H1 (cell line): ENCODE data around the gene SEC22C. TPM values are rescaled to one million over a fixed set of nuclear protein-coding genes. Genes with fewer than 3 reads are reported as not detected.

Experiments used
- CTCF ChIA-PET: fragments of 300-600 bp; sonication (Branson Sonifier 250); formaldehyde crosslinking; loops from one replicate; lab custom pipeline; 2021; ENCODE audit not compliant: partially characterized antibody; lab: Charles Lee
- POLR2A ChIA-PET: fragments of 300-600 bp; sonication (Branson Sonifier 250); formaldehyde crosslinking; loops from one replicate; lab custom pipeline; 2021; ENCODE audit warnings: inconsistent platforms; ENCODE audit not compliant: partially characterized antibody; lab: Charles Lee
- DNase-seq, 2 experiments: peaks; one replicate each; pipeline versions ENCODE4 v3.0.0 to v3.0.0-alpha.2; 2010 to 2022; ENCODE audit warnings: low spot score in 2 of 2, low read depth in 1 of 2, mixed read lengths in 1 of 2
- FAIRE-seq: peaks from 2 replicates; lab custom pipeline; 2011; peaks lifted over from hg19 to GRCh38; lab: Jason Lieb, UNC
- H2AFZ ChIP-seq: 2 replicates; pipeline ENCODE4 v1.8.1; 2012; ENCODE audit warnings: low read length, inconsistent platforms
- H2AK5ac ChIP-seq: 2 replicates; pipeline ENCODE4 v1.6.1; 2013; ENCODE audit warnings: low read depth, low read length
- H2BK120ac ChIP-seq: replicated peaks from 2 replicates; pipeline ENCODE3; 2013; ENCODE audit warnings: low read depth, low read length, inconsistent platforms
- H2BK12ac ChIP-seq: 2 replicates; pipeline ENCODE4 v1.6.1; 2013; ENCODE audit warnings: low read depth, low read length
- H2BK15ac ChIP-seq: 2 replicates; pipeline ENCODE4 v1.6.1; 2013; ENCODE audit warnings: low read length
- H2BK20ac ChIP-seq: 2 replicates; pipeline ENCODE4 v1.6.1; 2013; ENCODE audit warnings: low read length
- H2BK5ac ChIP-seq: 2 replicates; pipeline ENCODE4 v1.6.1; 2013; ENCODE audit warnings: low read depth, low read length
- H3K14ac ChIP-seq: 2 replicates; pipeline ENCODE4 v1.6.1; 2013; ENCODE audit warnings: inconsistent platforms; ENCODE audit not compliant: insufficient read length
- H3K18ac ChIP-seq: 2 replicates; pipeline ENCODE4 v1.6.1; 2013; ENCODE audit warnings: low read length; ENCODE audit errors: extremely low read depth
- H3K23ac ChIP-seq: 2 replicates; pipeline ENCODE4 v1.6.1; 2013; ENCODE audit warnings: inconsistent platforms; ENCODE audit not compliant: insufficient read length
- H3K23me2 ChIP-seq: 2 replicates; pipeline ENCODE4 v1.6.1; 2013; ENCODE audit warnings: low read depth, low read length
- H3K27ac ChIP-seq: 2 replicates; pipeline ENCODE4 v1.6.1; 2011; ENCODE audit warnings: low read depth, low read length, inconsistent platforms
- H3K27me3 ChIP-seq, 4 experiments: replicated peaks in 1 of 4; 1 replicate in 1 of 4; 2 replicates in 3 of 4; pipeline versions ENCODE4 v1.6.1 to v1.8.1; 2011 to 2013; ENCODE audit warnings: low read length in 3 of 4, mild to moderate bottlenecking in 3 of 4, inconsistent platforms in 2 of 4, mixed read lengths in 2 of 4, moderate library complexity in 1 of 4; ENCODE audit not compliant: control insufficient read depth in 3 of 4, insufficient read depth in 3 of 4; ENCODE audit errors: extremely low read depth in 1 of 4
- H3K36me3 ChIP-seq, 4 experiments: 2 replicates each; pipeline versions ENCODE4 v1.6.1 to v1.8.1; 2011 to 2013; ENCODE audit warnings: mild to moderate bottlenecking in 4 of 4, low read length in 3 of 4, moderate library complexity in 2 of 4, control low read depth in 1 of 4, inconsistent platforms in 1 of 4; ENCODE audit not compliant: insufficient read depth in 4 of 4, control insufficient read depth in 2 of 4
- H3K4ac ChIP-seq: replicated peaks from 2 replicates; pipeline ENCODE3; 2013; ENCODE audit warnings: low read length, low read depth, mixed read lengths, inconsistent platforms; ENCODE audit not compliant: insufficient read length
- H3K4me1 ChIP-seq, 4 experiments: replicated peaks in 1 of 4; 1 replicate in 1 of 4; 2 replicates in 3 of 4; pipeline versions ENCODE4 v1.6.1 to v1.8.1; 2011 to 2013; ENCODE audit warnings: low read length in 3 of 4, inconsistent platforms in 2 of 4, mixed read lengths in 1 of 4; ENCODE audit not compliant: insufficient read depth in 4 of 4, control insufficient read depth in 3 of 4
- H3K4me2 ChIP-seq, 2 experiments: 2 replicates each; pipeline versions ENCODE4 v1.6.1 to v1.8.1; 2011 to 2013; ENCODE audit warnings: low read depth in 2 of 2, low read length in 2 of 2, control low read depth in 1 of 2, inconsistent platforms in 1 of 2, mild to moderate bottlenecking in 1 of 2; ENCODE audit not compliant: insufficient read depth in 1 of 2
- H3K4me3 ChIP-seq, 4 experiments: fragments of 200-600, 300-600 bp in 1 of 4; sonication (generic), shearing (Covaris generic), sonication (Bioruptor Twin) in 1 of 4; 2 replicates each; pipeline versions ENCODE4 v1.5.1 to v1.8.1; 2011 to 2016; ENCODE audit warnings: low read length in 4 of 4, low read depth in 3 of 4, control low read depth in 2 of 4, inconsistent platforms in 2 of 4, mild to moderate bottlenecking in 2 of 4, mixed read lengths in 1 of 4, moderate library complexity in 1 of 4; ENCODE audit not compliant: insufficient read depth in 2 of 4; ENCODE audit errors: extremely low read depth in 1 of 4
- H3K56ac ChIP-seq: replicated peaks from 2 replicates; pipeline ENCODE3; 2013; ENCODE audit warnings: low read depth, mild to moderate bottlenecking, mixed read lengths, low read length, inconsistent platforms; ENCODE audit not compliant: insufficient read length
- H3K79me1 ChIP-seq: 2 replicates; pipeline ENCODE4 v1.6.1; 2013; ENCODE audit warnings: low read depth, low read length, control low read depth
- H3K79me2 ChIP-seq, 2 experiments: 2 replicates each; pipeline versions ENCODE4 v1.6.1 to v1.8.1; 2012 to 2013; ENCODE audit warnings: low read length in 2 of 2, mild to moderate bottlenecking in 2 of 2, inconsistent platforms in 1 of 2; ENCODE audit not compliant: insufficient read depth in 2 of 2, control insufficient read depth in 1 of 2
- H3K9ac ChIP-seq, 4 experiments: replicated peaks in 1 of 4; 1 replicate in 1 of 4; 2 replicates in 3 of 4; pipeline versions ENCODE4 v1.6.1 to v1.8.1; 2011 to 2013; ENCODE audit warnings: low read depth in 3 of 4, low read length in 3 of 4, control low read depth in 2 of 4, mild to moderate bottlenecking in 2 of 4, moderate library complexity in 2 of 4, inconsistent platforms in 1 of 4; ENCODE audit errors: extremely low read depth in 1 of 4
- H3K9me3 ChIP-seq, 2 experiments: 2 replicates each; pipeline versions ENCODE4 v1.6.1 to v1.8.1; 2012 to 2013; ENCODE audit warnings: mild to moderate bottlenecking in 2 of 2, moderate library complexity in 2 of 2, control low read depth in 1 of 2, inconsistent platforms in 1 of 2, low read depth in 1 of 2, low read length in 1 of 2, mixed read lengths in 1 of 2; ENCODE audit not compliant: insufficient read depth in 2 of 2
- H4K20me1 ChIP-seq, 2 experiments: replicated peaks in 1 of 2; 2 replicates each; pipeline versions ENCODE3 to v1.8.1; 2011 to 2013; ENCODE audit warnings: inconsistent platforms in 2 of 2, low read length in 2 of 2, mild to moderate bottlenecking in 1 of 2; ENCODE audit not compliant: insufficient read depth in 2 of 2, control insufficient read depth in 1 of 2
- H4K5ac ChIP-seq: 2 replicates; pipeline ENCODE4 v1.6.1; 2013; ENCODE audit warnings: low read length, low read depth, mixed read lengths, inconsistent platforms; ENCODE audit not compliant: insufficient read length
- H4K8ac ChIP-seq: 2 replicates; pipeline ENCODE4 v1.8.0; 2013; ENCODE audit warnings: mild to moderate bottlenecking, moderate library complexity, low read length, inconsistent platforms; ENCODE audit not compliant: insufficient read depth; ENCODE audit errors: extremely low read depth
- H4K91ac ChIP-seq: replicated peaks from 2 replicates; pipeline ENCODE3; 2013; ENCODE audit warnings: low read length, mixed read lengths, inconsistent platforms; ENCODE audit not compliant: insufficient read length
- ASH2L ChIP-seq: fragments of 200-600, 300-600 bp; sonication (generic); IDR thresholded peaks from one replicate; pipeline ENCODE4 v1.7.1; 2017; ENCODE audit warnings: low read length
- EGR1 ChIP-seq: IDR thresholded peaks from 2 replicates; pipeline ENCODE4 v1.6.1; 2011; ENCODE audit warnings: low read depth, low read length, borderline replicate concordance
- POU5F1 ChIP-seq: IDR thresholded peaks from 2 replicates; pipeline ENCODE4 v1.6.1; 2011; ENCODE audit warnings: low read depth, mild to moderate bottlenecking, low read length, moderate library complexity
- RNF2 ChIP-seq: fragments of 200-900, 300-1000 bp; sonication (generic); IDR thresholded peaks from 2 replicates; pipeline ENCODE4 v1.7.1; 2016; ENCODE audit warnings: borderline replicate concordance, low read depth, mild to moderate bottlenecking, antibody characterized with exemption, low read length; ENCODE audit not compliant: poor library complexity, severe bottlenecking; ENCODE audit errors: missing control alignments
- WGBS, 2 experiments: shearing (Covaris generic) in 1 of 2; methylation state at CpG; one replicate each; pipeline versions ENCODE4 v1.1.6 to v1.1.7; 2013 to 2015; ENCODE audit warnings: low lambda C conversion rate in 2 of 2, mixed read lengths in 2 of 2, inconsistent platforms in 1 of 2, low coverage in 1 of 2, missing lambda C conversion rate in 1 of 2; ENCODE audit not compliant: insufficient replicate concordance in 2 of 2, insufficient coverage in 1 of 2, insufficient read length in 1 of 2; ENCODE audit errors: extremely low coverage in 1 of 2, missing lambda C conversion rate in 1 of 2; 5-methylcytosine and 5-hydroxymethylcytosine counted together
- polyA plus RNA-seq, 7 experiments: library from polyadenylated mRNA; depleted of rRNA in 3 of 7; stranded (reverse) in 5 of 7; unstranded in 2 of 7; fragments of >200 nt in 5 of 7; fragments of 200-250 nt in 2 of 7; gene quantifications; 1 replicate in 5 of 7; 2 replicates in 1 of 7; 4 replicates in 1 of 7; pipeline versions ENCODE4 v1.2.1 to v1.2.3, GENCODE V29; 2011 to 2013; ENCODE audit warnings: missing spikeins in 2 of 7, mixed read lengths in 2 of 7
- total RNA-seq: library from RNA; stranded (reverse); fragmentation: NEBNext Ultra II Directional; extraction: Animal tissue kit (Norgen Biotek cat#: 25700); gene quantifications from 2 replicates; pipeline ENCODE4 v1.2.1, GENCODE V29; 2021

SEC22C gene
- total and polyA plus RNA-seq, 2 of the 8 experiments (the other 6 are each of a cell fraction or from before 2014, with no cell fraction given), result 23.4 to 38.3 TPM

- Histone ChIP-seq H3K18ac (no peak overlapping the region), H4K20me1 (peaks cover 0 to 4% of the 10 kb centered on the region in 2 experiments), H3K9me3 (no peaks in the 10 kb centered on the region), H3K27me3 (peaks cover 0 to 52% (median 35%) of the 10 kb centered on the region in 4 experiments; a peak in 6 of 7 replicates), H2BK120ac (no peak overlapping the region), H2BK15ac (peak overlapping the region; percentile 72; the same call in 1 of the 2 replicates), H3K56ac (no peak overlapping the region), H2AFZ (peak overlapping the region; percentile 93; the same call in 1 of the 2 replicates), H3K4me1 (peaks cover 0 to 11% (median 6%) of the 10 kb centered on the region in 4 experiments; a peak in 6 of 7 replicates), H2BK5ac (no peak overlapping the region), H3K23me2 (peaks cover 19% of the 10 kb centered on the region), H2AK5ac (no peak overlapping the region), H3K79me1 (no peaks in the 10 kb centered on the region), H3K23ac (no peak overlapping the region), H3K4me3 (peak overlapping the region; percentile 50 to 77 (median 68)), H3K9ac (no peak overlapping the region), H2BK20ac (no peak overlapping the region; the same call in 1 of the 2 replicates), H2BK12ac (no peak overlapping the region), H3K79me2 (no peaks in the 10 kb centered on the region), H3K36me3 (no peaks in the 10 kb centered on the region), H3K27ac (no peak overlapping the region), H4K91ac (no peak overlapping the region), H3K14ac (no peak overlapping the region), H4K8ac (no peak overlapping the region), H3K4ac (no peak overlapping the region), H3K4me2 (peak overlapping the region; percentile 67 to 98), H4K5ac (no peak overlapping the region)
- no peak for DNase-seq
- ChIA-PET POLR2A (interaction anchor here (0.6 to 2.2 kb wide), 7 partner anchors 9 to 217 kb away, joined by 3 to 13 read pairs (median 4); no protein-coding TSS in a partner anchor), CTCF (interaction anchor here (0.6 to 4.5 kb wide), 13 partner anchors 11 to 271 kb away, joined by 3 to 52 read pairs (median 8); no protein-coding TSS in a partner anchor)
- 11% methylated on average over 1 of the region's 4 CpGs; no CpG with 5 or more reads in 1 of the 2 experiments for WGBS, 2 experiments
- TF ChIP-seq RNF2 (peak; percentile 13), EGR1 (peak; percentile 78), ASH2L (peak; percentile 16), POU5F1 (no peak)
- FAIRE-seq, result no peak
These were observed 80.9 kb downstream of the SEC22C start for GRCh38 chr3:42500909-42501308.
